Dermis blood vessel endothelial cell (primary cell): ENCODE measurements around the gene PALM. TPM values are rescaled to one million over a fixed set of nuclear protein-coding genes. Genes with fewer than 3 reads are reported as not detected.
A peak's percentile ranks its signal among the peaks of the same experiment; 100 is the strongest.

Experiments
- DNase-seq: peaks from one replicate; pipeline ENCODE4 v3.0.0; 2010
- total RNA-seq: library from RNA; depleted of rRNA; stranded (reverse); fragments of >200 nt; gene quantifications from 2 replicates; pipeline ENCODE4 v1.2.3, GENCODE V29; 2014

PALM gene
- total RNA-seq, 1 donor from 2014 or later = 56.3 TPM

DNA sequence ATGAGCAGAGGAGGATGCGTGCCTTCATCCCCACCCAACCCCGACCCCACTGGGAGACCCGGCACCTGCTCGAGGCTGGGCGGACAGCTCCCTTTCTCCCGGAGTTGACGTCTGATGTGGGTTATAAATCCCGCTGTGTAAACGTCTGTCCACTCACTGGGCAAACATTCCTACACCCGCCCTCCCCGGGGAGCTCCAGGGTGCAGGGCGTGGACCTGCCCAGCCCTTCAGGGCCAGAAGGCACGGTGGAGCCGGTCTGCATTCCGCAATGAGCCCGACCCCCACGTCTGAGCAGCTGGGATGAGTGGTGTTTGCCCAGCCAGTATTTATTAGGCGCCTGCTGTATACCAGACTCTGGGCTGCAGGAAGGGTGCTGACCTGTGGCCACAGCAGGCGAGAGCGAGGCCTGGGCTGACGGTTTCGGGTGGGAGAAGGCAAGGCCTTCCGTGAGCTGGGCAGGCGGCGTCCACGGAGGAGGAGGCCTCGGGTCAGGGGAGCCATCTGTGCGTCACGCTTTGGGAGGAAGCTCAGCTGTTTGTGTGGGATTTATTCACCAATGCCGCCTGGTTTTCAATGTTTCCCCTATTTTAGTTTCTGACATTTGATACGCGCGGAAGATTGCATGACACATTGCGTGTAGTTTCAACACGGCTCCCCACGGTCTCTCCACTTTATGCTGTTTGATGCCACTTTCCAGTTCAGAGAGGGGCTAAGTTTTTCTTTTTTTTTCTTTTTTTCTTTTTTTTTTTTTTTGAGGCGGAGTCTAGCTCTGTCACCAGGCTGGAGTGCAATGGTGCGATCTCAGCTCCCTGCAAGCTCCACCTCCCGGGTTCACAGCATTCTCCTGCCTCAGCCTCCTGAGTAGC lies 44.1 kb downstream of the PALM start:
- DNase-seq = peak; percentile 43

DNA sequence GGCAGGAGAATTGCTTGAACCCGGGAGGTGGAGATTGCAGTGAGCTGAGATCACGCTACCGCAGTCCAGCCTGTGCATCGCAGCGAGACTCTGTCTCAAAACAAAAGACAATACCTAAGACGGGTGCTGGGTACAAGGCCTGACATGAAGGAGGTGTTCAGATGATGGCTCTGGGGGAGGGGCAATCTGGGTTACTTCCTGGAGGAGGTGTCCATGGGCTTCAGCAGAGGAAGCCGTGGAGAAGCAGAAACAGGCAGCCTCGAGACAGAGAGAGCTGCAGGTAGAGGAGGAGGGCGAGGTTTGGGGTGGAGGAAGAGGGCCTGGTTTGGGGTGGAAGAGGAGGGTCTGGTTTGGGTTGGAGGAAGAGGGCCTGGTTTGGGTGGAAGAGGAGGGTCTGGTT lies 45.8 kb downstream of the PALM start:
- no peak for DNase-seq

DNA sequence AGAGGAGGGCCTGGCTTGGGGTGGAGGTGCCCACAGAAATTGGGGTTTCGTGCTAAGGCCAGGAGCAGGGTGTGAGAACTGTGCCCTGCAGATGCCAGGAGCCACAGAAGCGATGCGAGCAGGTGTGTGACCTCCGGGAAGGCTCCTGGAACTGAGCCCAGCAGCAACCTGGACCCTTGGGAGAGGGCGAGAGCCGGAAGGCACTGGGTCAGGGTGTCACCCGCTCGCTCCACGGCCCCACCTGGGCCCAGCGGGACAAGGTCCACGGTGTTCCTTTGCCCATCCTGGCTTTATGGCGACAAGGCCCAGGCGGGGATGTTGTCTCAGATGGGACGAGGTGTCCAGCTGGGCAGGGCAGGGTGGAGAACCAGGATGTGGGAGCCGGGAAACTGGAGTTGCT lies 46.3 kb downstream of the PALM start:
- DNase-seq = no peak

DNA sequence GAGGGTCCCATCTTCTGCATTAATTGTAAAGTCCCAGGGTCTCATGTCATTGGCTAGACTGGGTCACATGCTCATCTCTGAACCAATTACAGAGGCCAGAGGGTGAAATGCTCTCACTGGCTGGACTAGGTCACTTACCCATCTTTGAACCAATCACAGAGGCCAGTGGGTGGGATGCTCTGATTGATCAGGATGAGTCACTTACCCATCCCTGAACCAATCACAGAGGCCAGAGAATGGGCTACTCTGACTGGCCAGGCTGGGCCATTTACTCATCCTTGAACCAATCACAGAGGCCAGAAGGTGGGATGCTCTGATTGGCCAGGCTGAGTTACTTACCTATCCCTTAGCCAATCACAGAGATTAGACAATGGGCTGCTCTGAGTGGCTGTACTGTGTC lies 47.5 kb downstream of the PALM start:
- peak; percentile 59 for DNase-seq

DNA sequence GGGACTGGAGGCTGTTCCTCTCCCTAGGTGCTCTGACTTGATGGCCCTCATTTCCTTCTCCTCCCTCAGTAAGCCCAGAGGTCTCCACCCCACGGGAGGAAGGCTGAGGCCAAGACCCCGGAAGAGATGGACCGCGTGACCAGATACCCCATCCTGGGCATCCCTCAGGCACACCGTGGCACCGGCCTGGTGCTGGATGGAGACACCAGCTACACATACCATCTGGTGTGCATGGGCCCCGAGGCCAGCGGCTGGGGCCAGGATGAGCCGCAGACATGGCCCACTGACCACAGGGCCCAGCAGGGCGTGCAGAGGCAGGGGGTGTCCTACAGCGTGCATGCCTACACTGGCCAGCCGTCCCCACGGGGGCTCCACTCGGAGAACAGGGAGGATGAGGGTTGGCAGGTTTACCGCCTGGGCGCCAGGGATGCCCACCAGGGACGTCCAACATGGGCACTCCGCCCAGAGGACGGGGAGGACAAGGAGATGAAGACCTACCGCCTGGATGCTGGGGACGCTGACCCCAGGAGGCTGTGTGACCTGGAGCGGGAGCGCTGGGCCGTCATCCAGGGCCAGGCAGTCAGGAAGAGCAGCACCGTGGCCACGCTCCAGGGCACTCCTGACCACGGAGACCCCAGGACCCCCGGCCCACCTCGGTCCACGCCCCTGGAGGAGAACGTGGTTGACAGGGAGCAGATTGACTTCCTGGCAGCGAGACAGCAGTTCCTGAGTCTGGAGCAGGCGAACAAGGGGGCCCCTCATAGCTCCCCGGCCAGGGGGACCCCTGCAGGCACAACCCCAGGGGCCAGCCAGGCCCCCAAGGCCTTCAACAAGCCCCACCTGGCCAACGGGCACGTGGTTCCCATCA lies 48.3 kb downstream of the PALM start:
- DNase-seq = no peak

DNA sequence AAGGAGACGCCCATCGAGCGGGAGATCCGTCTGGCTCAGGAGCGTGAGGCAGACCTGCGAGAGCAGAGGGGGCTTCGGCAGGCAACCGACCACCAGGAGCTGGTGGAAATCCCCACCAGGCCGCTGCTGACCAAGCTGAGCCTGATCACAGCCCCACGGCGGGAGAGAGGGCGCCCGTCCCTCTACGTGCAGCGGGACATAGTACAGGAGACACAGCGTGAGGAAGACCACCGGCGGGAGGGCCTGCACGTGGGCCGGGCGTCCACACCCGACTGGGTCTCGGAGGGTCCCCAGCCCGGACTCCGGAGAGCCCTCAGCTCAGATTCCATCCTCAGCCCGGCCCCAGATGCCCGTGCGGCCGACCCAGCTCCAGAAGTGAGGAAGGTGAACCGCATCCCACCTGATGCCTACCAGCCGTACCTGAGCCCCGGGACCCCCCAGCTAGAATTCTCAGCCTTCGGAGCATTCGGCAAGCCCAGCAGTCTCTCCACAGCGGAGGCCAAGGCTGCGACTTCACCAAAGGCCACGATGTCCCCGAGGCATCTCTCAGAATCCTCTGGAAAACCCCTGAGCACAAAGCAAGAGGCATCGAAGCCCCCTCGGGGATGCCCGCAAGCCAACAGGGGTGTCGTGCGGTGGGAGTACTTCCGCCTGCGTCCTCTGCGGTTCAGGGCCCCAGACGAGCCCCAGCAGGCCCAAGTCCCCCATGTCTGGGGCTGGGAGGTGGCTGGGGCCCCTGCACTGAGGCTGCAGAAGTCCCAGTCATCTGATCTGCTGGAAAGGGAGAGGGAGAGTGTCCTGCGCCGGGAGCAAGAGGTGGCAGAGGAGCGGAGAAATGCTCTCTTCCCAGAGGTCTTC lies 49.3 kb downstream of the PALM start:
- DNase-seq = no peak

DNA sequence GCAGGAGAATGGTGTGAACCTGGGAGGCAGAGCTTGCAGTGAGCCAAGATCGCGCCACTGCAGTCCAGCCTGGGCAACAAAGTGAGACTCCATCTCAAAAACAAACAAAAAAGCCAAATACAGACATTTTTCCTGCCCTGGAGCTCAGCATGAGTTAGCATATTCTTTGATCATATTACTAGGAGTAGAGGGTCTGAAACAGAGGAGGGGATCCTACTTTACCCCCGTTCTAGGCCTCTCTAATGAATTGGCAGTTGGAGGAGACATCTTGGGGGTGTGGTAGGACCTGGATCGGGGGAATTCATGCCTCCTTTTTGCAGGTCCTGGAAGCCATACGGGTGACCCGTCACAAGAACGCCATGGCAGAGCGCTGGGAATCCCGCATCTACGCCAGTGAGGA lies 54.4 kb downstream of the PALM start:
- DNase-seq = no peak

DNA sequence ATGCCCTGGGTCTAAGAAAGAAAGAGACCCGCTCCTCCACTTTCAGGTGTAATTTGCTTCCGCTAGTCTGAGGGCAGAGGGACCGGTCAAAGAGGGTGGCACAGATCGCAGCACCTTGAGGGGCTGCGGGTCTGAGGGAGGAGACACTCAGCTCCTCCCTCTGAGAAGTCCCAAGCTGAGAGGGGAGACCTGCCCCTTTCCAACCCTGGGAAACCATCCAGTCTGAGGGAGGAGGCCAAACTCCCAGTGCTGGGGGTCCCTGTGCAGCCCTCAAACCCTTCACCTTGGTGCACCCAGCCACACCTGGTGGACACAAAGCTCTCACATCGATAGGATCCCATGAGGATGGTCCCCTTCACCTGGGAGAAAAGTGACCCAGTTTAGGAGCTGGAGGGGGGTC lies 55.1 kb downstream of the PALM start:
- no peak for DNase-seq

DNA sequence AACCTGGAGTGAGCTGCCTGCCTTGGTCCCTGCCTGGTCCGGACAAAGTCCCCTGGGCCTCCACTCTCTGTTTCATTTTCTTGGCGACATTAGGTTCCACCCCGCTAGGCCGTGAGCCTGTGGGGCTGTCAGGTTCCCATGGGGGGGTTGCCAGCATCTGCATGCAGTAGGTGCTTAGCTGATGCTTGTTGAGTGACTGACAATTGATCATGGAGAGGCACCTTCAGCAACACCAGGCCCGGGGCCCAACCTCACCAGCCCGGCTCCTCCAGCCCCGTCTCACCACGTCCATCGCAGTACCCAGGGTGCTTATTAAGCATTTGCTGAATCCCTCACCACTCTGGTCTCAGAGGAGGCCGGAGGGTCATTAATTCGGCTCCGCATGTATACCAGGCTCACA lies 55.6 kb downstream of the PALM start:
- DNase-seq = no peak

DNA sequence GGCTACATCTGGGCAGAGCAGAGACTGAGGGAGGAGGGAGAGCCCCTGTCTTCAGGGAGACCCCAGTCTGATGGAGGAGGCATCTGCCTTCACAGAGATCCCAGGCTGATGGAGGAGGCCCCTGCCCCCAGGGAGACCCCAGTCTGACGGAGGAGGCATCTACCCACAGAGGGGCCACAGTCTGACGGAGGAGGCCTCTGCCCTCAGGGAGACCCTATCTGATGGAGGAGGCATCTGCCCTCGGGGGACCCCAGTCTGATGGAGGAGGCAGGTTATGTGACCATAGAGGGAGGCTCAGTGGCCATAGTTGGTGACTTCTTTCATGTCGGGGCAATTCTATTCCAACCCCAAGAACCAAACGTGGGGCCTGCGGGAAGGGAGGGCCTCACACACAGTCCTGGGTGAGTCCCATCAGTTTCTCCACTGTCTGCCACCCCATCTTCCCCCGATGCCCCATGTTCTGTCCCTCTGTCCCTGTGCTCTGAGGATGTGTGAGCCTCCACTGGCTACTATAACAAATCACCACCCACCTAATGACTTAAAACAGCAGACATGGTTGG lies 56.5 kb downstream of the PALM start:
- no peak for DNase-seq

DNA sequence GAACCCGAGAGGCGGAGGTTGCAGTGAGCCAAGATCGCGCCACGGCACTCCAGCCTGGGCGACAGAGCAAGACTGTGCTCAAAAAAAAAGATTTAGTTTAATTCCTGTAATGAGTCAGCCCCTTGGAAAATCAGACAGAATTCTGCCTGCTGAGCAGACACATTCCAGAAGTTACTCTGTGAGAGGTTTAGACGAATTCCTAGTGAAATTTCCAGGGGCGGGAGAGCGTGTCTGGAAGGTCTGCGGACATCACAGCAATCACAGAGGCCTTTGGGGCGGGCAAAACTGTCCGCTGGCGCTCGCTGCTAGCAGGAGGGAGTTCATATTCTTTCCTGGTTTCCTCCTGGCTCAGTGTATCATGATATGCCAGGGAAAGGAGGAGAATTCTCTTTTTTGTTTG lies 59.7 kb downstream of the PALM start:
- no peak for DNase-seq

DNA sequence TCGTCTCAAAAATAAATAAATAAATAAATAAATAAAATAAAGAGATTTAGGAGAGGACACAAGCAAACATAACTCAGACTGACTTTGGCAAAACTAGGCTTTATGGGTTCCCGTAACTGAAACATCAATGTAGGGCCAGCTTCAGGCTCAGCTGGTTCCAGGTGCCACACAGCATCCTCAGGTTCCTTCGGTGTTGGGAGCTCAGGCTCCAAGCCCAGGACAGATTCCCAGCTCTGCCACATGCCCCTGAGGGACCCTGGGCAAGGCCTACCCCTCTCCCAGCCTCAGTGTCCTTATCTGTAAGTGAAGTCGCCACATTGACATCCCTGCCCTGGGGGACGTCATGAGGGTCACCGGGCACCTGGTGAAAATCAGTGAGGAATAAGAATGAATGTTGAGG lies 60.9 kb downstream of the PALM start:
- no peak for DNase-seq

DNA sequence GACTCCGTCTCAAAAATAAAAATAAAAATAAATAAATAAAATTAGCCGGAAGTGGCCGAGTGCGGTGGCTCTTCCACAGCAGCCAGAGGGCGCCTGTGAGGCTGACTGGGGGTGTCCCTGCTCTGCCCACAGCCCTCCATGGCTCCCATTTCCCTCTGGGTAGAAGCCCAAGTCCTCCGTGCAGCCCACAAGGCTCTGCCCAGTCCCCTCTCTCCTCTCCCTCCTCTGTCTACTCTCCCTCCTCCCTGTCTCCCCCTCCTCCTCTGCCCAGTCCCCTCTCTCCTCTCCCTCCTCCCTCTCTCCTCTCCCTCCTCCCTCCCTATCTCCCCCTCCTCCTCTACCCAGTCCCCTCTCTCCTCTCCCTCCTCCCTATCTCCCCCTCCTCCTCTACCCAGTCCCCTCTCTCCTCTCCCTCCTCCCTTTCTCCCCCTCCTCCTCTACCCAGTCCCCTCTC lies 62.6 kb downstream of the PALM start:
- DNase-seq = peak; percentile 81

DNA sequence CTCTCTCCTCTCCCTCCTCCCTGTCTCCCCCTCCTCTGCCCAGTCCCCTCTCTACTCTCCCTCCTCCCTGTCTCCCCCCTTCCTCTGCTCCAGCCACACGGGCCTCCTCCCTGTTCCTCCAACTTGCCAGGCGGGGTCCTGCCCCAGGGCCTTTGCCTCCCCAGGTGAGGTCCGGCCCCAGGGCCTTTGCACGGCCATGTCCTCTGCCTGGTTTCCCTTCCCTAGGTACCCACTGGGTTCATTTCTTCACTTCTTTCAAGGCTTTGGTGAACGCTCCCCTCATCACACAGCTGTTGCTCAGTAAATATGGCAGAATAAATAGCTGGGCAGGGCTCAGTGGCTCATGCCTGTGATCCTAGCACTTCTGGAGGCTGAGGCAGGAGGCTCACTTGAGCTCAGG lies 63.3 kb downstream of the PALM start:
- DNase-seq = no peak

DNA sequence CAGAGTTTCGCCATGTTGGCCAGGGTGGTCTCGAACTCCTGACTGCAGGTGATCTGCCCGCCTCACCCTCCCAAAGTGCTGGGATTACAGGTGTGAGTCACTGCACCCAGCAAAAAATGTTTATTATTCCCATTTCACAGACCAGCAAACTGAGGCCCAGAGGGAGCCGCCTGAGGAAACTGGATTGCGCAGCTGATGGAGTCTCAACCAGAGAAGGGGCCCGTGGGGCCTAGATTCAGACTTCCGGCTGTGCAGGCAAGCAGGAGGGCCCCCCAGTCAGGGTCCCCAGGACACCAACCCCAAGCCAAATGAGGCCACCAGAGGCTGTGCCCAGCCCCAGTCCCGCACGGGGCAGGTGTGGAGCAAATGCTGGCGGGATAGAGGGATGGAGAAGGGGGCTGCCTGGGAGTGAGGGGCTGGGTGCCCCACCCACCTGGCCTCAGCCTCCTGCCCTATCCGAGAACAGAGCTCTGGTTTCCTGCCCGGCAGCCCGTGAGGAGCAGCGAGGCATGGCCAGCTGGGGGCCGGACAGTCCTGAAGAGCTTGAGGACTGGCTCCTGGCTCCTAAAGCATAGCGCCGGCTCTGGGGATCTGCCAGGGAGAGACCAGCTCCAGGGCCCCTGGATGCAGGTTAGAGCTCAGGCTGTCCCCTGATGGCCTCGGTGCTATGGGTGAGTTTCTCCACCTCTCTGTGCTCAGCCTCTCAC lies 64.1 kb downstream of the PALM start:
- no peak for DNase-seq

DNA sequence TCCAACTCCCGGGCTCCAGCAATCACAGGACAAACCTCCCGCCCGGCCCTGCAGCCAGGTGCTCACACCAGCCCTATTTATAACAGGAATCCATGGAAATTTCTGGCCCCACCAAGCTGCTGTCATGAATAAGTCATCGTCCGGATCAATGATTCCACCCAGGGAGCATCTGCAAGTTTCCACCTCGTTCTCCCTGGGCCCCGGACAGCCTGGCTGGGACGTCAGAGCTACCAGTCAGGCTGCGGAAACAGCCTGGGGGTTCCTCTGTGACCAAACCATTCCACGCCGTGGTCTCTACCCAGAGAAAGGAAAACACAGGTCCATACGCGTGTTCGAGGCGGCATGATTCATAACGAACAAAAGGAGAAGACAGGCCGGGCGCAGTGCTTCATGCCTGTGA lies 67.8 kb downstream of the PALM start:
- DNase-seq = no peak

DNA sequence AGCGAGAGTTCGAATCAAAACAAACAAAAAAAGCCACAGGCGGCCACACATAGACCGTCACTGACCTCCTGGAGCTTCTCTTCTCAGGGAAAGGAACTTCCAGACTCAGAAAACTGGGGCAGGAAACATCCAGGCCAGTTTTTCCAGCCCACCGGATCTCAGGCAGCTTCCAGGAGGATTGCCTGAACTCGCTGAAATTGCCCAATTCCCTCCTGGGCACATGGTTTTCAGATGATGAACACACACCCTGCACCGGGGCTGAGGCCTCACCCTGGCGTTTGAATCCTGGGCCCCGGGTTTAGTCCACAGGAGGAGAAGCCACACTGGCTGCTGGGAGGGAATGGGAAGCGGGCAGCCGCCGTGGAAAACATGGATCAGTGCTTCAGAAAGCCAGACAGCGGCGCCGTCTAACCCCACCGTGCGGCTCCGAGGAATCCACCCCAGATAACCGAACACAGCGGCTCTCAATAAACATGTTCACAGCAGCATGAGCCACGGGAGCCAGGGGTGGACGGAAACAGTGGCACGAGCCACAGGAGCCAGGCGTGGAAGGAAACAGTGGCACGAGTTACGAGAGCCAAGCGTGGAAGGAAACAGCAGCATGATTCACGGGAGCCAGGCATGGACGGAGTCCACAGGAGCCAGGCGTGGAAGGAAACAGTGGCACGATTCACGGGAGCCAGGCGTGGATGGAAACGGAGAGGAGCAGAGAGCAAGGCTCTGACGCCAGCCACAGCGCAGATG lies 70.3 kb downstream of the PALM start:
- DNase-seq = peak; percentile 75

DNA sequence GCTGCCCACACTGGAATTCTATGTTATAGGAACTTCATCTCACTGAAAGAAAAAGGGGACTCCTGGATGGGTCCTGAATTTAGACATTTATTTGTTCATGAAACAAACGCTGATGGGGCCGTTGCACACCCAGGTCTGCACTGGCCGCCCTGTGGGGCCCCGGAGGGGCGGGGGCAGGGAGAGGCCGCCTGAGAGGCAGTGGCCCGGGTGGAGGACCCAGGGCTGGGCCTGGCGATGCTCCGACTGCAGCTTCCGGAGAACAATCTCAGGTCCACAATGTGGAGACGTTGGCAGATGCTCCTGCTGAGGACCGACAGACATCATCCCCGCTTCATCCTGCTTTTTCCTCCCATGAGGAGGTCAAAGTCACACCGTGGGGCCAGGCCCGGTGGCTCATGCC lies 72.2 kb downstream of the PALM start:
- DNase-seq = no peak

DNA sequence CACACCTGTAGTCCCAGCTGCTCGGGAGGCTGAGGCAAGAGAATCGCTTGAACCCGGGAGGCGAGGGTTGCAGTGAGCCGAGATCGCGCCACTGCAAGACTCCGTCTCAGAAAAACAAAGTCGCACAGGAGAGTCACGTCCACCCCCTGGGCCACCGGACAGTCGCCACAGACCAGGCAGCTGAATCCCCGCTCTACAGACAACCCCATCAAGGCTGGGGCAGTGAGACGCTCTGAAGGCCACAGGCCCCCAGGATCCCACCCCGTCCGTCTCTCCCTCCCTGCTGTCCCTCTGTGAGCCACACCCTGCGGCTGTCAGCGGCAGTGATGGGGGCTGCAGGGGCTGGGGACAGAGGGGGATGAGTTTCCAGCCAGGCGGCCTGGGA lies 73.1 kb downstream of the PALM start:
- no peak for DNase-seq

DNA sequence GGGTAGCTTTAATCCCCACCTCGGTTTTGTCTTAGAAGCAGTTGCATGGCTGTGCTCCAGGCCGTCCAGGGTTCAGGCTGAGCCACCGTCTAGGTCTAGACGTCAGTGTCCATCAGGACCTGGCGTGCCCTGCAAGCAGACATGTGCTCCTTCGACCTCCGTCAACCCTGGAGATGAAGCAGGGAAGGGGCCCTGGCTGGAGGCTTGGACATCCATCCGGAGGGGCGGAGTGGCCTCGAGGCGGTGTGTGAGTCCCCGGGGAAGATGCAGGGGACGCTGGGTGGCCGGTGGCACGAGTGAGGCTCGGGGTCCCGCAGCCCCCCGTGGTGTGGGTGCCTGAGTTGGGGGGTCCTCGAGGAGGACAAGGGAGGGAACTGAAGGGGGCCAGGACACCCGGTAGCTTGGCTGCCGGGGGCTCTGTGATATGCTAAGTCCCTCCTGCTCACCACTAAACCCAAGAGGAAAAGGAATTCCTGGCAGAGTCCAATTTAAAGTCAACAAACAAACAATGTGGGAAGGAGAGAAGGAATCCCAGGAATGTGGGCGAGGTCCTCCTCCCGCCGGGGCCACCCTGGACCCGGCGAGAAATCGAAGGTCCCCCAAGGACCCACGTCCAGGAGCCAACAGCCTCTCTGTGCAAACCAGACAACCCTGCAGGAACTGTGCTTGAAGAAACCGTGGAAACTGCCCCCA lies 73.6 kb downstream of the PALM start:
- DNase-seq = peak; percentile 75
